GM23338 (cell line): ENCODE data around the gene BANP. TPM values are rescaled to one million over a fixed set of nuclear protein-coding genes. Genes with fewer than 3 reads are reported as not detected.

Experiments
- ATAC-seq: fragments of 200-7000 bp; cut with Tn5 transposase; 3 replicates; pipeline ENCODE4 v1.9.1; 2020
- DNase-seq: peaks from one replicate; pipeline ENCODE4 v3.0.0-alpha.2; 2015; ENCODE audit warnings: low spot score
- H2AFZ ChIP-seq: fragments of 200-600 bp; sonication (generic); 2 replicates; pipeline ENCODE4 v1.8.0; 2016; ENCODE audit warnings: antibody characterized with exemption, mild to moderate bottlenecking, moderate library complexity
- H3F3A ChIP-seq: fragments of 200-600 bp; sonication (generic); replicated peaks from 2 replicates; pipeline ENCODE4 v1.8.0; 2017; ENCODE audit warnings: antibody characterized with exemption, mixed run types, low read depth
- H3K27ac ChIP-seq: fragments of 200-600 bp; sonication (generic); 2 replicates; pipeline ENCODE4 v1.6.1; 2016; ENCODE audit warnings: low read depth
- H3K27me3 ChIP-seq: fragments of 200-600 bp; sonication (generic); 2 replicates; pipeline ENCODE4 v1.8.0; 2016; ENCODE audit warnings: mild to moderate bottlenecking, mixed run types, moderate library complexity; ENCODE audit not compliant: insufficient read depth
- H3K36me3 ChIP-seq: fragments of 200-600 bp; sonication (generic); 2 replicates; pipeline ENCODE4 v1.8.0; 2016; ENCODE audit warnings: mild to moderate bottlenecking; ENCODE audit not compliant: insufficient read depth
- H3K4me1 ChIP-seq: fragments of 200-600 bp; sonication (generic); 2 replicates; pipeline ENCODE4 v1.8.0; 2016; ENCODE audit warnings: mild to moderate bottlenecking, moderate library complexity; ENCODE audit not compliant: insufficient read depth
- H3K4me2 ChIP-seq: fragments of 200-600 bp; sonication (generic); 2 replicates; pipeline ENCODE4 v1.7.1; 2017; ENCODE audit warnings: mixed run types
- H3K4me3 ChIP-seq: fragments of 200-600 bp; sonication (generic); 2 replicates; pipeline ENCODE4 v1.6.1; 2016; ENCODE audit warnings: mixed run types
- H3K79me2 ChIP-seq: fragments of 200-600 bp; sonication (generic); replicated peaks from 2 replicates; pipeline ENCODE4 v1.8.0; 2017; ENCODE audit warnings: mild to moderate bottlenecking; ENCODE audit not compliant: insufficient read depth
- H3K9me2 ChIP-seq: fragments of 200-600 bp; sonication (generic); 2 replicates; pipeline ENCODE4 v1.8.0; 2017; ENCODE audit not compliant: insufficient read depth
- H4K20me1 ChIP-seq: fragments of 200-600 bp; sonication (generic); replicated peaks from 2 replicates; pipeline ENCODE4 v1.8.0; 2017; ENCODE audit warnings: mild to moderate bottlenecking; ENCODE audit not compliant: insufficient read depth
- H3K27ac Mint-ChIP-seq: 2 replicates; pipeline ENCODE4 v1.8.0; 2020; ENCODE audit warnings: inconsistent platforms, mild to moderate bottlenecking, moderate library complexity, mixed read lengths
- H3K27me3 Mint-ChIP-seq: 3 replicates; pipeline ENCODE4 v1.8.0; 2022; ENCODE audit warnings: low read depth, mild to moderate bottlenecking, moderate library complexity, mixed read lengths, inconsistent platforms; ENCODE audit not compliant: insufficient read depth, poor library complexity
- H3K36me3 Mint-ChIP-seq: 3 replicates; pipeline ENCODE4 v1.8.0; 2021; ENCODE audit warnings: low read depth, mild to moderate bottlenecking, inconsistent platforms, moderate library complexity, mixed read lengths
- H3K4me1 Mint-ChIP-seq: 3 replicates; pipeline ENCODE4 v1.8.0; 2020; ENCODE audit warnings: mild to moderate bottlenecking, inconsistent platforms, mixed read lengths
- H3K4me3 Mint-ChIP-seq: 3 replicates; pipeline ENCODE4 v1.8.0; 2021; ENCODE audit warnings: moderate library complexity, mild to moderate bottlenecking, inconsistent platforms, mixed read lengths
- H3K9me3 Mint-ChIP-seq: 3 replicates; pipeline ENCODE4 v1.8.0; 2020; ENCODE audit warnings: moderate library complexity, mild to moderate bottlenecking, inconsistent platforms, mixed read lengths
- CREB1 ChIP-seq: fragments of 250-450 bp; sonication (Bioruptor Pico); IDR thresholded peaks from 2 replicates; pipeline ENCODE4 v1.5.0; 2020; ENCODE audit warnings: low read depth, mild to moderate bottlenecking, moderate library complexity
- CTCF ChIP-seq, 2 experiments: fragments of 200-600 bp in 1 of 2; sonication (generic) in 1 of 2; conservative IDR thresholded peaks; 2 replicates each; pipeline versions ENCODE4 v1.5.1 to v1.6.1; 2016 to 2017; ENCODE audit warnings: antibody characterized with exemption in 2 of 2, low read depth in 2 of 2, mild to moderate bottlenecking in 2 of 2, moderate library complexity in 1 of 2
- ETS1 ChIP-seq: IDR thresholded peaks from 2 replicates; pipeline ENCODE4 v1.6.1; 2016; ENCODE audit warnings: antibody characterized with exemption
- EZH2 ChIP-seq: fragments of 200-600 bp; sonication (generic); IDR thresholded peaks from one replicate; pipeline ENCODE4 v1.8.0; 2017; ENCODE audit warnings: antibody characterized with exemption, mild to moderate bottlenecking, low read depth; ENCODE audit not compliant: unreplicated experiment
- EZH2phosphoT487 ChIP-seq: fragments of 200-600 bp; sonication (generic); IDR thresholded peaks from one replicate; pipeline ENCODE4 v1.8.1; 2018; ENCODE audit warnings: antibody characterized with exemption; ENCODE audit not compliant: unreplicated experiment
- JUNB ChIP-seq: IDR thresholded peaks from one replicate; pipeline ENCODE4 v1.6.1; 2016; ENCODE audit warnings: antibody characterized with exemption; ENCODE audit not compliant: unreplicated experiment
- NANOG ChIP-seq: IDR thresholded peaks from 2 replicates; pipeline ENCODE4 v1.6.1; 2016; ENCODE audit warnings: antibody characterized with exemption, borderline replicate concordance
- POLR2AphosphoS5 ChIP-seq: IDR thresholded peaks from 2 replicates; pipeline ENCODE4 v1.6.1; 2016; ENCODE audit warnings: antibody characterized with exemption, low read depth
- REST ChIP-seq: IDR thresholded peaks from one replicate; pipeline ENCODE4 v1.6.1; 2018; ENCODE audit warnings: antibody characterized with exemption; ENCODE audit not compliant: unreplicated experiment
- STAT1 ChIP-seq: IDR thresholded peaks from one replicate; pipeline ENCODE4 v1.6.1; 2016; ENCODE audit warnings: antibody characterized with exemption; ENCODE audit not compliant: unreplicated experiment
- ZNF114 ChIP-seq: fragments of 250-450 bp; sonication (Bioruptor Pico); IDR thresholded peaks from 2 replicates; pipeline ENCODE4 v1.5.0; 2020; ENCODE audit warnings: mild to moderate bottlenecking, moderate library complexity
- ZNF331 ChIP-seq: fragments of 250-450 bp; sonication (Bioruptor Pico); IDR thresholded peaks from 2 replicates; pipeline ENCODE4 v1.5.0; 2020; ENCODE audit warnings: low read depth, mild to moderate bottlenecking, moderate library complexity
- ZNF462 ChIP-seq: fragments of 250-450 bp; sonication (Bioruptor Pico); IDR thresholded peaks from 2 replicates; pipeline ENCODE4 v1.5.0; 2020; ENCODE audit warnings: mild to moderate bottlenecking, moderate library complexity
- polyA plus RNA-seq: library from polyadenylated mRNA; unstranded; fragments of >200 nt; fragmentation: Nextera tagmentation; extraction: Ambion mirVana; gene quantifications from 2 replicates; pipeline ENCODE4 v1.2.1, GENCODE V29; 2016
- total RNA-seq: library from RNA; depleted of rRNA; stranded (reverse); fragments of >200 nt; shearing (Covaris generic); gene quantifications from 2 replicates; pipeline ENCODE4 v1.2.3, GENCODE V29; 2014

Gene BANP
- total and polyA plus RNA-seq, 2 experiments from 2014 or later, result 22.3 to 48.0 TPM

- DNase-seq (no peak), ATAC-seq (no peak)
- 0 out of 3 replicates have a peak, but pooled peaks cover 2% of the 10 kb centered on the region for H3K4me1 Mint-ChIP-seq
- no peak overlapping the region for H3K27ac ChIP-seq
- H3K9me2 ChIP-seq, result no peaks in the 10 kb centered on the region
- H3K4me2 ChIP-seq, result no peak overlapping the region
- 0 out of 3 replicates have a peak, but pooled peaks cover under 1% of the 10 kb centered on the region for H3K36me3 Mint-ChIP-seq
- H2AFZ ChIP-seq, result no peak overlapping the region
- H3K27ac Mint-ChIP-seq, result no peak overlapping the region
- no peaks in the 10 kb centered on the region for H3F3A ChIP-seq
- TF ChIP-seq CREB1 (CRISPR knock-in tag) (no peak), STAT1 (no peak), JUNB (no peak), ZNF462 (no peak), EZH2 (no peak), CTCF (conservative IDR thresholded peaks at IDR 0.05; ENCODE audit: low read depth in 2 of 2) (no peak), EZH2phosphoT487 (no peak), ZNF331 (CRISPR knock-in tag) (no peak), POLR2AphosphoS5 (no peak), REST (no peak), NANOG (no peak), ZNF114 (CRISPR knock-in tag) (no peak), ETS1 (no peak)
- no peaks in the 10 kb centered on the region for H3K4me1 ChIP-seq
- H4K20me1 ChIP-seq, result no peaks in the 10 kb centered on the region
- H3K27me3 Mint-ChIP-seq, result peaks cover 6% of the 10 kb centered on the region
- H3K4me3 ChIP-seq, result no peak overlapping the region
- no peaks in the 10 kb centered on the region for H3K79me2 ChIP-seq
- H3K4me3 Mint-ChIP-seq, result no peak overlapping the region
- H3K9me3 Mint-ChIP-seq, result no peaks in the 10 kb centered on the region
- H3K27me3 ChIP-seq, result no peaks in the 10 kb centered on the region
- H3K36me3 ChIP-seq, result no peaks in the 10 kb centered on the region
Measured at GRCh38 chr16:88087517-88087877, 136.3 kb downstream of the BANP start.
